Measurements from ENCODE around the gene SLC25A30. TPM values are rescaled to one million over a fixed set of nuclear protein-coding genes. Genes with fewer than 3 reads are reported as not detected.

Gene SLC25A30
- total and polyA plus RNA-seq, 2 of the 13 experiments (the other 11 are each of a cell fraction or from before 2014, with no cell fraction given): 19.6 to 22.5 TPM

DNA sequence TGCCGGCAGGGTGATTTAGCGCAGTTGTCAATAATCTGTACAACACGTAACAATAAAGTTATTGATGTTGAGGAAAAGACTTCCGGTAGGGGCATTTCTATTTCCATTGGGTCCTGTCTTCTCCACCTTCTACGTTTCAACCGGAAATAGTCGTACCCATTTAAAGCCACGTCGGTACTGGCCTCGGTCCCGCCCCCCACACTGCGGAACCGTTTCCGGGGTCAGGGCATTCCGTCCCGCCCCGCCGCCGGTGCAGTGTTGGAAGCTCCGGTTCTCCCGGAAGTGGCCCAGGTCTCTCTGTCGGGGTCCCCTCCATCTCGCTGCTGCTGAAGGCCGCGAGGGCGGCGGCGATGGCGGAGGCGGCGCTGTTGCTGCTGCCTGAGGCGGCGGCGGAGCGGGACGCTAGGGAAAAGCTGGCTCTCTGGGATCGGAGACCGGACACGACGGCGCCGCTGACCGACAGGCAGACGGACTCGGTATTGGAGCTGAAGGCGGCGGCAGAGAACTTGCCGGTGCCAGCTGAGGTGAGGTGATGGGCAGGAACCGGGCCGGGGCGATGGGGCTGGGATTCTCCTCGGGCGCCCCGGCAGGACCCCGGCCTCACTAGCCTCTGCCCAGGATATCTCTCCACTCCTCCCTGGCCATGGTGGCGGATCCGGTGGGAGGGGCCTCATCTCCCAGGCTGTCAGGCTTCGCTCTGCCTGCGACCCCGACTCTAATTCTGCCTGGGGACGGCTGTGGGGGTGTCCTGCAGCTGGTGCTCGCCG, 46.7 kb upstream of the SLC25A30 start, which contains the start of gene COG3 (continued):
- peak; percentile 65; the same call in 1 of the 2 replicates for TF ChIP-seq FOXP1 (IDR thresholded peaks at IDR 0.05)
- peak; percentile 69 for TF ChIP-seq FOXP1 (CRISPR knock-in tag; IDR thresholded peaks at IDR 0.05)
- TF ChIP-seq, protein P1, sequence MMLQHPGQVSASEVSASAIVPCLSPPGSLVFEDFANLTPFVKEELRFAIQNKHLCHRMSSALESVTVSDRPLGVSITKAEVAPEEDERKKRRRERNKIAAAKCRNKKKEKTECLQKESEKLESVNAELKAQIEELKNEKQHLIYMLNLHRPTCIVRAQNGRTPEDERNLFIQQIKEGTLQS (CRISPR knock-in tag; IDR thresholded peaks at IDR 0.05): no peak
- TF ChIP-seq, protein P2, sequence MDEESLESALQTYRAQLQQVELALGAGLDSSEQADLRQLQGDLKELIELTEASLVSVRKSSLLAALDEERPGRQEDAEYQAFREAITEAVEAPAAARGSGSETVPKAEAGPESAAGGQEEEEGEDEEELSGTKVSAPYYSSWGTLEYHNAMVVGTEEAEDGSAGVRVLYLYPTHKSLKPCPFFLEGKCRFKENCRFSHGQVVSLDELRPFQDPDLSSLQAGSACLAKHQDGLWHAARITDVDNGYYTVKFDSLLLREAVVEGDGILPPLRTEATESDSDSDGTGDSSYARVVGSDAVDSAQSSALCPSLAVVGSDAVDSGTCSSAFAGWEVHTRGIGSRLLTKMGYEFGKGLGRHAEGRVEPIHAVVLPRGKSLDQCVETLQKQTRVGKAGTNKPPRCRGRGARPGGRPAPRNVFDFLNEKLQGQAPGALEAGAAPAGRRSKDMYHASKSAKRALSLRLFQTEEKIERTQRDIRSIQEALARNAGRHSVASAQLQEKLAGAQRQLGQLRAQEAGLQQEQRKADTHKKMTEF (CRISPR knock-in tag; IDR thresholded peaks at IDR 0.05): peak; percentile 90
- TF ChIP-seq ZSCAN31 (CRISPR knock-in tag; IDR thresholded peaks at IDR 0.05; ENCODE audit: low read depth): no peak; the same call in 1 of the 2 replicates
- TF ChIP-seq SALL1 (CRISPR knock-in tag; IDR thresholded peaks at IDR 0.05): peak; percentile 62
- no peak for TF ChIP-seq USF2 (IDR thresholded peaks at IDR 0.05; ENCODE audit: low read depth, low read length)
- TF ChIP-seq USF2 (CRISPR knock-in tag; IDR thresholded peaks at IDR 0.05; ENCODE audit: borderline replicate concordance): peak; percentile 27; the same call in 1 of the 2 replicates
- TF ChIP-seq AHR (CRISPR knock-in tag; IDR thresholded peaks at IDR 0.05): no peak; the same call in 1 of the 2 replicates
- TF ChIP-seq SMAD3 (CRISPR knock-in tag; IDR thresholded peaks at IDR 0.05): no peak
- peak; percentile 84; the same call in 1 of the 2 replicates for TF ChIP-seq ZNF891 (CRISPR knock-in tag; IDR thresholded peaks at IDR 0.05)
- TF ChIP-seq XBP1 (CRISPR knock-in tag; IDR thresholded peaks at IDR 0.05): peak; percentile 98
- TF ChIP-seq KAT8 (CRISPR knock-in tag; IDR thresholded peaks at IDR 0.05): peak; percentile 95
- peak; percentile 36 for TF ChIP-seq MED8 (CRISPR knock-in tag; IDR thresholded peaks at IDR 0.05; ENCODE audit: insufficient replicate concordance)
- peak; percentile 59 for TF ChIP-seq SPEN (CRISPR knock-in tag; IDR thresholded peaks at IDR 0.05; ENCODE audit: low read depth)
- TF ChIP-seq, protein P3, sequence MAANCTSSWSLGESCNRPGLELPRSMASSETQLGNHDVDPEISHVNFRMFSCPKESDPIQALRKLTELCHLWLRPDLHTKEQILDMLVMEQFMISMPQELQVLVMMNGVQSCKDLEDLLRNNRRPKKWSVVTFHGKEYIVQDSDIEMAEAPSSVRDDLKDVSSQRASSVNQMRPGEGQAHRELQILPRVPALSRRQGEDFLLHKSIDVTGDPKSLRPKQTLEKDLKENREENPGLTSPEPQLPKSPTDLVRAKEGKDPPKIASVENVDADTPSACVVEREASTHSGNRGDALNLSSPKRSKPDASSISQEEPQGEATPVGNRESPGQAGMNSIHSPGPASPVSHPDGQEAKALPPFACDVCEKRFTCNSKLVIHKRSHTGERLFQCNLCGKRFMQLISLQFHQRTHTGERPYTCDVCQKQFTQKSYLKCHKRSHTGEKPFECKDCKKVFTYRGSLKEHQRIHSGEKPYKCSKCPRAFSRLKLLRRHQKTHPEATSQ (CRISPR knock-in tag; IDR thresholded peaks at IDR 0.05; ENCODE audit: borderline replicate concordance): 0 out of 2 replicates have a peak, but pooled peaks have one; percentile 73
- TF ChIP-seq ZSCAN30 (CRISPR knock-in tag; IDR thresholded peaks at IDR 0.05): no peak
- TF ChIP-seq IRF2 (CRISPR knock-in tag; IDR thresholded peaks at IDR 0.05): peak; percentile 53
- TF ChIP-seq ZNF253 (CRISPR knock-in tag; IDR thresholded peaks at IDR 0.05; ENCODE audit: borderline replicate concordance): no peak
- TF ChIP-seq, protein P4, sequence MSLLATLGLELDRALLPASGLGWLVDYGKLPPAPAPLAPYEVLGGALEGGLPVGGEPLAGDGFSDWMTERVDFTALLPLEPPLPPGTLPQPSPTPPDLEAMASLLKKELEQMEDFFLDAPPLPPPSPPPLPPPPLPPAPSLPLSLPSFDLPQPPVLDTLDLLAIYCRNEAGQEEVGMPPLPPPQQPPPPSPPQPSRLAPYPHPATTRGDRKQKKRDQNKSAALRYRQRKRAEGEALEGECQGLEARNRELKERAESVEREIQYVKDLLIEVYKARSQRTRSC (CRISPR knock-in tag; IDR thresholded peaks at IDR 0.05; ENCODE audit: low read depth): no peak
- TF ChIP-seq KMT2A (CRISPR knock-in tag; IDR thresholded peaks at IDR 0.05): peak; percentile 52
- 0 out of 2 replicates have a peak, but pooled peaks have one; percentile 66 for TF ChIP-seq ARID2 (CRISPR knock-in tag; IDR thresholded peaks at IDR 0.05; ENCODE audit: borderline replicate concordance)
- no peak; the same call in 1 of the 2 replicates for TF ChIP-seq HOXA5 (CRISPR knock-in tag; IDR thresholded peaks at IDR 0.05)
- TF ChIP-seq KLF6 (CRISPR knock-in tag; IDR thresholded peaks at IDR 0.05): peak; percentile 64
- TF ChIP-seq NONO (IDR thresholded peaks at IDR 0.05): no peak
- peak; percentile 89 for TF ChIP-seq NONO (CRISPR knock-in tag; conservative IDR thresholded peaks at IDR 0.05)
- TF ChIP-seq NFIC (IDR thresholded peaks at IDR 0.05; ENCODE audit: low read length): no peak

Data from HepG2 (cell line).